Omental fat pad (tissue), 4 donors: ENCODE measurements around the gene CAPN9. TPM values are rescaled to one million over a fixed set of nuclear protein-coding genes. Genes with fewer than 3 reads are reported as not detected.

ENCODE experiments used
- ATAC-seq: fragments of 150-250 bp; one replicate; pipeline ENCODE4 v1.9.1; 2016; ENCODE audit warnings: mild to moderate bottlenecking, moderate library complexity; ENCODE audit not compliant: low FRiP score
- DNase-seq: peaks from one replicate; pipeline ENCODE4 v3.0.0-alpha.2; 2019; ENCODE audit warnings: low spot score
- CTCF ChIP-seq, 3 donors: fragments of 450-650 bp; IDR thresholded peaks; one replicate each; pipeline ENCODE4 v1.5.1; 2016 to 2017; ENCODE audit warnings: antibody characterized with exemption in 3 of 3, mild to moderate bottlenecking in 3 of 3, moderate library complexity in 2 of 3
- small RNA-seq: library from RNA; depleted of rRNA; stranded (forward); fragments of <200 nt; gene quantifications from one replicate; pipeline ENCODE3, GENCODE V24; 2016
- total RNA-seq, 4 donors: library from RNA; depleted of rRNA; stranded (reverse); fragments of >200 nt; gene quantifications; one replicate each; pipeline ENCODE4 v1.1.0, GENCODE V29; 2016

The CAPN9 gene
- total RNA-seq, 4 donors from 2014 or later, result not detected

- no peak for DNase-seq
- TF ChIP-seq CTCF (IDR thresholded peaks at IDR 0.05), result no peak
- ATAC-seq, result peak; percentile 84
Observed at GRCh38 chr1:230849451-230850224, 102.5 kb downstream of the CAPN9 start.

- DNase-seq (no peak), ATAC-seq (no peak)
- TF ChIP-seq CTCF (IDR thresholded peaks at IDR 0.05), result no peak
Observed at GRCh38 chr1:230850547-230850946, 103.4 kb downstream of the CAPN9 start.

GRCh38 chr1:230851291-230851691 is 104.1 kb downstream of the CAPN9 start:
- TF ChIP-seq CTCF (IDR thresholded peaks at IDR 0.05), result no peak
- DNase-seq (no peak), ATAC-seq (no peak)

Small RNA genes within 50 kb of the gene (small RNA-seq; reads per million reads assigned to genes)
- gene RNA5SP79, result not detected

Other genes with a start within 250 kb of the CAPN9 start
- 10 to 100 TPM; 17.2 to 25.2 (median 22.9) TPM for gene COG2, start 104.9 kb upstream of the CAPN9 start, total RNA-seq
- gene AGT, start 33.3 kb upstream of the CAPN9 start, total RNA-seq, result 10 to 100 TPM in 1 of 4 donors, 1 to 10 TPM in 3; 2.5 to 10.7 (median 4.0) TPM
- 10 to 100 TPM; 32.8 to 98.4 (median 63.2) TPM for gene C1orf198, start 121.1 kb downstream of the CAPN9 start, total RNA-seq
- gene TTC13, start 231.5 kb downstream of the CAPN9 start, total RNA-seq, result 10 to 100 TPM in 3 of 4 donors, 1 to 10 TPM in 1; 7.4 to 47.0 (median 14.9) TPM
- 10 to 100 TPM; 11.6 to 18.3 (median 15.4) TPM for gene ARV1, start 231.7 kb downstream of the CAPN9 start, total RNA-seq